NCI-H526 (cell line): ENCODE data around the gene CDKL5.

ENCODE experiments used
- DNase-seq, 2 experiments: peaks; one replicate each; lab custom pipeline; 2025; lab: John Stamatoyannopoulos, UW

CDKL5 gene

DNA sequence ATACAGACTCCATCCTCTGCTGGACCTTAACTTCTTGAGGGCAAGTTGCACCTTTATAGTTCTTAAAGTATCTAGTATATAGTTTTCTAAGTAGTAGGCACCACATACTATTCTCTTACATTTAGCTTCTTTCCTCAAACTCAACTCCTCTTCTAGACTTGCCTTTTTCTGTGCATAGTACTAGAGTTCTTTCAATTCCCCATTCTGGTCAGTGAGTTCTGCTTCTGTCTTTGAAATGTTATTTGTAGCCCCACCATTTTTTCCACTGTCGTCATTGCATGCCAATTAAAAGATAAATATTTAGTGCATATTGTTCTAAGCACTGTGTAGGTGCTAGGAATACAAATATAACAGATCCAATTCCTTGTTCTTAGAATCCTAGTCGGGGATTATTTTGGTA lies 31.6 kb downstream of the CDKL5 start:
- DNase-seq: no peak

DNA sequence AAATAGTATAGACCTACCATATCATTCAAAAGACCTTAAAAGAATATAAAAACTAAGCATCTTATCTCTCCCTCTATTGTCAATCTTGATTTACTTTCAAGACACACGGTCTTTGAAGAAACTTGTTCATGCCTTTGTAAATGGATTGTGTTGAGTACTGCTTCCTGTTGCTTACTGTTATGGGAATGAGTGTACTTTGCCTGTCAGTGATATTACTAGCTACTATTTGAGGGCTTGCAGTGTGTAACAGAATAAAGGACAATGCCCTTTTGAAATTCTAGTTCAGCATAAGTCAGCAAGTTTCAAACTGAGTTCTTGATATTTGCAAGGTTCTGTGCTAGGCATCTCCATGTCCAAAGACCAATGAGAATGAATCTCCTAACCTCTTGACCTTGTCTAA lies 36.0 kb downstream of the CDKL5 start:
- no peak for DNase-seq

DNA sequence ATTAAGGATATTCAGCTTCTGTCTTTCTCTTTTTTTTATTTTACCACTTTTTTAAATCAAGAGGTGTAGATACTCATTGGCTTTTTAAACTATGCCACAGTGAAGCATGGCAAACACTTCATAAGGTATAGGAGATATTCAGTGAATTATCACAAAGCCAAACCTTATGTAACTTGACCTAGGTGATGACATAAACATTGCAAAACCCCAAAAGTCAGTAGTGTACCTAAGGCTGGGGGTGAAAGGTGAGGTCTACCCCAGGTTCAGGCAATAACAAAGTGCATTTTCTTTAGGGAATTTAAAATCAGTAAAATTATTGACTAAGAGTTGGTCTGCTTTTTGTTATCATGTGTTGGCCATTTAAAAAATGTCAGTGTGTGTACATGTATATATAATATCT lies 39.1 kb downstream of the CDKL5 start:
- DNase-seq: no peak

DNA sequence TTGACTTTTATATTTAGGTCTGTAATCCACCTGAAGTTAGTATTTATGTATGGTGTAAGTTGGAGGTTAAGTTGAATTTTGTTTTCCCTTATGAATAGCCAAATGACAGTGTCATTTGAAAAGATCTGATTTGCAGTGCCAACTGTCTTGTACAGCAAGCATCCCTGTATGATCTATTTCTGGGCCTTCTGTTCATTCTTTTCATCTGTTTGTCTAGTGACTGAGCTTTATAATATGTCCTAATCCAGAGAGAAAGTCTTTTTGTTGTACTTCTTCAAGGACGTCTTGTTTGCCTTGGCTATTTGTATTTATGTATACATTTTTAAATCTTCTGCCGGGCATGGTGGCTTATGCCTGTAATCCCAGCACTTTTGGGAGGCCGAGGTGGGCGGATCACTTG lies 39.6 kb downstream of the CDKL5 start:
- DNase-seq: no peak

DNA sequence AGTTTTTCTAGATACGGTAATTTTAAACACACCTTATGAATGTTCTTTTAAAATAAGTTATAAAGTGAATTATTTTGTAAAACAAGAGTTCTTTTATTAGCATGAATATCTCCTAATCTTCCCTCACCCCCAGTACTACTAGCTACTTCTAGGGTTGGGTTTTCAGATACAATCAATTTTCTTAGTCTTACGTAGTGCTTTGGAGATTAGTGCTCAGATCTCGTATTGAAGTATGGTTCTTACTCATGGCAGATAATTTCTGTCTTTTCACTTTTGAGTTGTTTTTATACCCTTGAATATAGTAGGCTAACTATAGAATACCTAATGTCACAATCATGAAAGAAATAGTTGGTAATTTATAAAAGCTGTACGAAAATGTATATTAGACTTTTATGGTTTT lies 43.2 kb downstream of the CDKL5 start:
- DNase-seq: no peak

DNA sequence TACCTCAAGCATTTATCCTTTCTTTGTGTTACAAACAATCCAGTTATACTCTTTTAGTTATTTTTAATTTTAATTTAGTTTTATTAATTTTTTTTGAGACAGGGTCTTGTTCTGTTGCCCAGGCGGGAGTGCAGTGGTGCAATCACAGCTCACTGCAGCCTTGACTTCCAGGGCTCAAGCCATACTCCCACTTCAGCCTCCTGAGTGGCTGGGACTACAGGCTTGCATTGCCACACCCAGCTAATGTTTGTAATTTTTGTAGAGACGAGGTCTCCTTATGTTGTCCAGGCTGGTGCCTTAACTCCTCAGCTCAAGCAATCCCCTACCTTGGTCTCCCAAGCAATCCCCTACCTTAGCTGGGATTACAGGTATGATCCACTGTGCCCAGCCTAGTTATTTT lies 45.9 kb downstream of the CDKL5 start:
- no peak for DNase-seq

DNA sequence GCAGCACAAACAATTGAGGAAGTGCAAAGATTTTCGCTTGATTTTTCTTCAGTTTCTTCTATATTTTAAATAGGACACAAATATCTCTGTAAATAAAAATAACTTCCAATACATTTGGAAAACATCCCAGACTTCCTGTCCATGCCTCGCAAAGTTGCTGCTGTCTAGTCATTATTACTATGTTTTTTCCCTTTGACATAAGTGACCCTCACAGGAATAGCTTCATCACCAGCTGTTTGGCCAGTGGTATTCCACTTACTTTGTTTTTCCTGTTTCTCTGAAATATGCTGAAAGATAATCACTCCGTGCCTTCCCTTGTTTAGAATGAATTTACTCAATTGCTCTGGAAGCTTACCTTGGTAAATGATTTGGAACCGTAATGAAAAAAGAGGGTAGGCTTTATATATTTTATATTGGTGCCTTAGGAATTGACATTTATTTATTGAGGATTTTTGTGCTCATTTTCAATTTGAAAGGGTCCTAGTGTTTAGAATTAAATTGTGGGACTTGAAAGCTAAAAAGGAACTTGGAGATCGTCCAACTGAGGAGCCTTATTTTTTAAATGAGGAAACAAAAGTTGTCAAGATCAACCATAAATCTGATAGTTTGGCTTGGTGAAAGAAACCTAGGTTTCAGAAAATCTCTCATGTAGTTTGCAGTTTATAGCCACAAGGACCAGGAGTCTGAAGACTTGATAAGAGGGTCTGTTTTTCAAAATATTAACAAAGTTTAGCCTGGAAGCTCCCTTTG lies 65.6 kb downstream of the CDKL5 start:
- no peak for DNase-seq

DNA sequence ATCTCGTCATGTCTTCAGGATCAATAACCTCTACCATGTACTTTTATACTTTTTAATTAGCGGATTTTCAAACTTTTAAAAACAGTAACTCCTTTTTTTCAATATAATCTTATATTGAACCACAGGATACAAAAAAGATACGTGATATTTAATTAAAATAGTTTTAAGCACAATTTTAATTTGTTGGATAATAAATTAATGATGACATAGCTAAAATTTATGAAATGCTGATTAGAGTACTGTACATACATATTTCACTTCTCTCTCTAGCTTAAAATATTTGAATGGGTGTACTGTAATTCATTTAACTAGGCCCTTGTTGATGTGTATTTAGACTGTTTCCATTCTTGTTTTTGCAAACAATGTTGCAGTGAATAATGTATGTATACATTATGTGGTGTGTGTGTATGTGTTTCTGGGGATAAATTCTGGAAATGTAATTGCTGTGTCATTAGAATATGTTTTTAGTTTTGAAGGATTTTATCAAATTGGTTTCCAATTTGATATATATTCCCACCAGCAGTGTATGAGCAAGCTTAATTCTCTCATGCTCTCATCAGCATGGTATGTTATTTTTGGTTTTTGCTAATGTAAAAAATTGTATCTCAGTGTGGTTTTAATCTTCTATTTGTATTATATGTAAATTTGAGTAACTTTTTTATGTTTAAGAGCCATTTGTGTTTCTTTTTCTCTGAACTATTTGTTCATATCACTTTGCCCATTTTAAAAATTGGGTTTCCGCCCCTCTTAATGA lies 66.4 kb downstream of the CDKL5 start:
- no peak for DNase-seq

DNA sequence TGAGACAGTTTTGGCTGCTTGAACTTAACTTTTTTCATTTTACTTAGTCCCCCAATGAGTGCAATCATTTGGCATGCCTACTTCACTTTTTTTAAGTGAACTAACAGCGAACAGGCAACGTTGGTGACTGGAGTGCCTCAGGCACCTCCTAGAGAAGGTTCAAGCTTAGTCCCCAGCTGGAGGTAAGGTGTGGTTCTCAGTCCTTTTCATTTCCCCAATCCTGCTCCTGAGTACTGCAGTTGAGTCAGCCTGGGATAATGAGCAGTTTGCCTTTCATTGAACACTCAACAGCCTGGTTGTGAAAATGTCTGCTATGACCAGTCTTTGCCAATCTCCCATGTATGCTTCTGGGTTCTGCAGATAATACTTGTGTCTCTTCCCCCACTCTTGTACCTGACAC lies 109.5 kb downstream of the CDKL5 start:
- DNase-seq: no peak

DNA sequence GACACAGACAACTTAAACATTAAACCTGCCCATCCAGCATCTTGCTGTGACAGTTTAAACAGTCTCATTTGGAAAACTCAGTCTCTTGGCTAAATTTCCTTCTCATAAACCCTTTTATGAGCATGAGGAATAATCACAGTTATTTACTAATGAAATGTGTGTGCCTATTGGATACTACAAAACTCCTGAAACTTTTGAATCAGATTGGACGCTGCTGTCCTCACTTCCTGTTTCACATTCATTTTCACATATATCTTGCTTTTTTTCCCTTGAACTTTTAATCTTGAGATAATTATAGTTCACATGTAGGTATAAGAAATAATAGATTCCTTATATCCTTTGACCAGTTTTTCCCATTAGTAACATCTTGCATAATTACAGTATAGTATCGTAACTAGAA lies 111.7 kb downstream of the CDKL5 start:
- no peak for DNase-seq

DNA sequence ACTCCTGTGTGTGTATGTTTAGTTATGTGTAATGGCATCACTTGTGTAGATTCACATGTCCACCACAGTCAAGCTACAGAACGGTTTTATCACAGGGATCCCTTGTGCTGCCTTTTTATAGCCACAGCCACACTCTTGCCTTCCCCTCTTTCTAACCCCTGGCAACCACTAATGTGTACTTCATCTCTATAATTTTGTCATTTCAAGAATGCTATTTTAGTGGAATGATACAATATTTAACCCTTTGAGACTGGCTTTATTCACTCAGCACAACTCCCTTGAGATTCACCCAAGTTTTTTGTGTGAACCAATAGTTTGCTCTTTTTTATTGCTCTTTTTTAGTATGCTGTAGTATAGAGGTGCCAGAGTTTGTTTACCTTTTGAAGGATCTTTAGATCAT lies 112.1 kb downstream of the CDKL5 start:
- no peak for DNase-seq

DNA sequence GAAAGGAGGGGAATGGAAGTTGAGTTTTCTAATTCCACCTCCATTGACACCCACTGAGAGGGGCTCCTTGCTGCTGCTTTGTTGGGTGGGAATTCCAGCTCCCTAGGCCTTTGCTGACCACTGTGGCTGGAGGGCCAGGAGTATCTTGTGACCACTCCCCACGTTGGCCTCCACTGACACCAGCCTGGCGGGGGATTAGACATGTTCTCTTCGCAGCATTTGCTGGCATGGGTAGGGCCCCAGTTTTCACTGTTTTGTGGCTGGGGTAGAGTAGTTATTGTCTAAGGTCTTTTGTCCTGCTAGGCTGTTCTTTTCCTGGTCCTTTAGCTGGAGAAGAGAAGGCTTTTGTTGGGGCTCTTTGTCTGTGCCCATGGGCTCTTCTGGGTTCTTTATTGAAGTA lies 116.7 kb downstream of the CDKL5 start:
- DNase-seq: no peak

DNA sequence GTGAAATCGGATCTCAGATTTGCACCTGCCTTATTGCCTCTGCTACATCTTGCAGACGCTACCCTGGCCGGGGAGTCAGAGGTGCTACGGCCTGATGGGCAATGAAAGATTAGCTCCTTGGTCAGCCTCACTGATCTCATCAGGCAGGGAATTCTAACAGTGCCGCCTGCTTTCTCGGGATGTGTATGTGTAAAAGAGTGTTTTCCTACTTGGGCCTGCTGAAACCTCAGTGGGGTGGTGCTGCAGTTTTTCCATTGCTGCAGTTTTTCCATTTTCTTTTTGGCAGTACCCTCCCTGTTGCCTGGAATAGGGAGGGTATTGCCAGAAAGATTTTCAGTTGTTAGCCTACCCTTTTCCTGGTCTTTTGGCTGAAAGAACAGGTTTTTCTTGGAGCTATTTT lies 117.5 kb downstream of the CDKL5 start:
- DNase-seq: no peak

DNA sequence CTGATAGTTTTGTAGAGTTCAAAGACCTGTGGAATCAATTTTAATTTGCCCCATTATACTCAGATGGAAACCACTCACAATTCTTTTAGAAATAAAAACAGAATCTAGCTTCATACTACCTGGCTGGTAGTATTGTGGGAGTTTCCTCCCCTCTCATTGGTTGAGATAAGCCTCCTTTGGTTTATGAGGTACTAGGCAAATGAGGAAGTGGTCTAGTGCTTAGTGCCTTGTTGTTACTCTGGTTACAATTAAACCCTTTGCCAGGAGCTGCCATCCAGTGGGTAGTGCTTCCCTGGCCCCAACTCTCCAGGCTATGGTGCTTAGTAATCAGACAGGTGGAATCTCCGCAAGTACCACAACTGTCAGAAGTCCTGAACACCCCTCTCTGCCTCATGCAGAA lies 118.3 kb downstream of the CDKL5 start:
- DNase-seq: peak; percentile 1 to 2

DNA sequence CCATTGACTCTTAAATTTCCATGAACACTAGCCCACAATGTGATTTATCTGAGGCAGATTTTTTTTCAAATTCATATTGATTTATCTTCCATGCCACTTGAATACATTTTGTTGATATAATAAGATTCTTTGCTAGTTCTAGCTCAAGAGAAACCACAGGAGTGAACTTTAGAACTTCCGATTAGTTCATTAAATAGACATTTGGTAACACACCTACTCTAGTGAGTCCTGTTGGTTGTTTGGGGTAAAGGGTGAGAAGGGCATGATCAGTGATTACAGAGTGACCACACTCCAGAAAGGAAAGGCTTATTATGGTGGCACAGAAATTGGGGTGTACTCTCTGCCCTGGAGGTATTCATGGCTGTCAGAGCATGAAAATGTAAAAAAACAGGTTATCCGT lies 120.4 kb downstream of the CDKL5 start:
- DNase-seq: no peak

DNA sequence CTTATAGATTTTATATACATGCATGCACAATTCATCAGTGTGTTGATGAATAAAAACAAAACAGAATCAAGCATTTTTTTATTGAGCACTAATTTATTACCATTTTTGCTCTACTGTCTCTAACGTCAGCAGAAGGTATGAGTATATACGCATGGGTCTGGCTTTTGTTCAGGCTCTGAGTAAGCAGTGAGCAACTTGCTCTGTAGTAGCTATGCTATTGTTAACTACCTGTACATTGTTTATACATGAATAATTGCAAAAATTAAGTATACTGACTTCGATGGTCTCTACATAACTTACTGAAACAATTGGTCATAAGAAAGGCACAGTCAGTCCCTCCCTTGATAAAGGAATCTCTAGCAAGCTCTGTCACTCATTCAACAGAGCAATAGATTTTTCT lies 123.6 kb downstream of the CDKL5 start:
- no peak for DNase-seq

DNA sequence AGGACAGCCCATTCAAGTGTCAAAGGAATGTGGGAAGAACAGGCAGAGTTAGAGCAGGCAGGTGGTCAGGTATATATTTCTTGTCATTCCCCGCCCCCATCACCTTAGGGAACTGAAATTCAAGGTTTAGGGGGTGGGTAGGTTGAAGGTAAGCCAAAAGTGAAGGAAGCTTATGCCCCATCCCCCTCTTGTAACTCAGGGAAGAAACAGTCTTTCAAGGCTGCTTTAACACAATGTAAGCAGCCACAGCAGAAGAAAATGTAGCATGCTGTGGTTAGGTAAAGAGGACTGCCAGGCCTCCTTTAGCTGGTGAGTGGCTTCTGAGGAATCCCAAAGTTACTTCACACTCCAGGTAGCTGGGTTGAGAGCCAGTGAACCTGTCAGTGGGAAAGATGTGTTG lies 124.2 kb downstream of the CDKL5 start:
- DNase-seq: no peak

DNA sequence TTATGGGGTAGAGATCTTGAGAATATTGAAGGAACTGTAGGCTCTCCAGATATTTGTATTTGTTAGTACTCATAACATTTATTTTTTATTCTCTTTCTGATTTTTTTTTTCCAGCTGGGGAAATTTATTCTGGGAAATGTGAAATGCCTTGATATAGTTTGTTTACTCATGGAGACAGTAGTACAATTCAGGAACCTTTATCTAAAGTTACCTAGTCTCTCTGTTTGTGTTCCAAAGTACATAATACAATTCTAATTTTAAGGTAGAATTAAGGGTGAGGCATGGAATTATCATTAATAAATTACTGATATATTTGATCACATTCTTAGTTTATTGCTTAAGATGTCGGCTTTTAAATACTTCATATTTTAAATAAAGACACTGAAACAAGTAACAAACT lies 132.5 kb downstream of the CDKL5 start:
- DNase-seq: no peak

DNA sequence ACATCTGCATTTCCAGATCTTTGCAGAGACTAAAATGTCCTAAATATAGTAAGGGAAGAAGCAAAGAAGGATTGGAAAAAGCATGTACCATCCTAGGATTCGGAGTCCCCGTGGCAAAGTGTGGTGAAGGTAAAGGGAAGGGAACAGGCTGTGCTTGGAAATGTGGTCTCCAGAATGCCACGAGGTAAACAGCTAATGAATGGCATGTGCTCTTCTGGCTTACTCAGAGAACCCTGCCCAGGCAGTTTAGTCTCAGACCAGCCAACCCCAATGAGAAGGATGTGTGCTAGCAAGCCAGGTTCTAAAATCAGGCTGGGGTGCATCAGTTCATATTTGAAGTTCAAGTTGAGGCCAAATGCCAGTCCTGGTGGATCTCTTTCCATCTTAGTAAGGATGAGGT lies 133.4 kb downstream of the CDKL5 start:
- no peak for DNase-seq

DNA sequence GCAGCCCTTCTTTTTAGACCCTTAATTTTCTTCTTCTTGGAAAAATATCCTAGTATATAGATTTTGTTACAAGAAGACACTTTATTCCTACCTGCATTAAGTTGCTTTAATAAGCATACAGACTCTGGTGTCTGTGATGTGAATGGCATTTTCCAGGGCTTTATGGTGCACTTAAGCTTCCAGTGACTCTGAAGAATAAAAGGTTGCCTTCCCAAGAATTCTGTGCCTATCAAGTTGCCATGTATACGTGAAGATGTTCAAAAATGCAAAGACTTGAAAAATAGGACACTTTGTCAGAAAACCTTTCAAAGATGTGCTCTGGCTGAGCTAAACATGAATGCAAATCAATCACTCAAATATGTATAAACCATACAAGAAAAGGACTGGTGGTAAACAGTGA lies 135.6 kb downstream of the CDKL5 start:
- DNase-seq: no peak

DNA sequence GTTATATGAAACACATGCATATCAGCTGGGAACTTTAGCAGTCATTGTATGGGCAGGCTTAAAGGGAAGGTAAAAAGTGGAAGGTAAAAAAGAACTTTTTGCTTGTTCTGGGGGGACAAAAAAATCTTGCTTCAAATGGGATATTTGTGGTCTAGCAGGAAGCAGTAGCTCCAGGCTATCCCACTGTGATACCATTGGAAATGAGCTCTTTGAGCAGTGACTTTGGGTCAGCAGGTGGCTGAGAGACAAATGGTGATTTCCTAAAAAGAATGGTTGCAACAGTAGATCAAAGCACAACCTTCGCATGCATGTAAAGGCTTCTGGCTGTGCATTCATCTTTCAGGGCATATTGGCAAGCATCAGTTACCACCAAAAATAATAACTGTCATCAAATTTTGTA lies 140.3 kb downstream of the CDKL5 start:
- no peak for DNase-seq

DNA sequence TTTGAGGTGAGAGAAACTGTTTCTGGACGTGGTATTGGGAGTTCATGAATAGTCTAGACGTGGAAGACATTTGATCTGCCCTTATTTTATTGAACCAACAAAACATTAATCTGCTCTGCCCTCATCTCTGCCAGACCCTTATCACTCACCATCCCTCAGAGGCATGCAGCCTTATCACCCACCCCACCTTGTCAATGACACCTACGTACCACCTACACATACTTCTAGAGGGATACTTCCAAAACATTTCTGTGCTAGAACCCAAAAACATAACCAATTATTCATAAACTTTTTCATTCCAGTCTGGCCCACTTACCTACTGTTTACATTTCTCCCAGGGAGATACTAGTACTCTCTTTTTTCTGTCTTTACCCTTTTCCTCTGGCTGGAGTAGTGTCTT lies 141.3 kb downstream of the CDKL5 start:
- DNase-seq: no peak

DNA sequence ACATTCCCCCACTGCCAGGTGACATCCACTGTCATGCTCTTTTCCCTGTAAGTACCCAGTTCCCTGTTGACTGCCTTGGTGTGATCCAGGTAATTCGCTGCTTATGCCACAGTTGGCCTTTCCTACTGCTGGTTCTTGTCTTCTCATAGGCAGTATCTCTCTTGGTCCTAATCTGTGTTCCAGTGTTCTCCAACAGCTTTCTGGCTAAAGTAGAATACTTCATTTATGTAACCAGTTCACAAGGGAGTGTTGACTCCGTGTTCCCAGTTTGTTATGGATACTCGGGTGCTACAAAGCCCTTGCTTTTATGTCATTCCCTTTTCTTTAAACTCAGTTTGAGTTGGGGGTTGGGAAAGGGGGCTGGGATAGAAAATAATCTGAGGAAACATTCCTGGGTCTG lies 148.1 kb downstream of the CDKL5 start:
- no peak for DNase-seq

DNA sequence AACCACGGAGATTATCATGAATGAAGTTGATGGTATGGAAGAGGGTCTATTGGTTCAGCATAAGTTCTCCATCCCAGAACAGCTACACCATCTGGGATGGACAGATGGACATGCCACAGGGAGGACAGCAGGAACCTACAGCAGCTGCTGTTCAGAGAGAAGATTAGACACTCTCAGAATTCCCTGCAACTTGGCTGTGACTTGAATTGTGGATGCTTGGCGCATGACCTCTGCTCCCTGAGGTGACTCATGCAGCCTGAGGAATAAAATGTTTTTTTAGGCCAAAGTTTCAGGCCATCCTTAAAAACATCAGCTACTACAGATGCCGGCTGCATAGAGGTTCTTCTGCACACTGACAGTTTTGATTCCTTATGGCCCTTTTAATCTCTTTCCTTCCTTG lies 149.2 kb downstream of the CDKL5 start:
- no peak for DNase-seq
